Brain microvascular endothelial cell (primary cell): ENCODE measurements around the gene TUBGCP5.

Experiments
- DNase-seq: peaks from one replicate; pipeline ENCODE4 v3.0.0-alpha.2; 2020
- H3K27ac ChIP-seq: fragments of 250-450 bp; sonication (Bioruptor Pico); 2 replicates; pipeline ENCODE4 v1.5.1; 2020; ENCODE audit warnings: mild to moderate bottlenecking, moderate library complexity
- H3K27me3 ChIP-seq: fragments of 250-450 bp; sonication (Bioruptor Pico); replicated peaks from 2 replicates; pipeline ENCODE4 v1.5.1; 2020; ENCODE audit warnings: mild to moderate bottlenecking
- H3K36me3 ChIP-seq: fragments of 250-450 bp; sonication (Bioruptor Pico); replicated peaks from 2 replicates; pipeline ENCODE4 v1.5.1; 2020; ENCODE audit warnings: mild to moderate bottlenecking
- H3K4me3 ChIP-seq: 2 replicates; pipeline ENCODE4 v1.5.1; 2011; ENCODE audit warnings: low read depth, mild to moderate bottlenecking, control low read depth, low read length, moderate library complexity
- CTCF ChIP-seq: IDR thresholded peaks from 2 replicates; pipeline ENCODE4 v1.5.1; 2011; ENCODE audit warnings: low read depth, mild to moderate bottlenecking, moderate library complexity, low read length, control low read depth, inconsistent platforms; ENCODE audit errors: missing control alignments
- in situ Hi-C: cut with HindIII; loops from 2 replicates; pipeline ENCODE4 v1.10.0; 2017; ENCODE audit warnings: low sequenced_read_pairs, low pct_ligation_motif_present

The TUBGCP5 gene

GRCh38 chr15:22973987-22974386 is 65.4 kb downstream of the TUBGCP5 start:
- no peak for DNase-seq
- H3K4me3 ChIP-seq, result no peak overlapping the region
- no peak for TF ChIP-seq CTCF
- H3K36me3 ChIP-seq, result no peaks in the 10 kb centered on the region
- in situ Hi-C loops, result no loop called here
- no peaks in the 10 kb centered on the region for H3K27me3 ChIP-seq
- no peak overlapping the region for H3K27ac ChIP-seq

GRCh38 chr15:22973286-22973685 is 66.1 kb downstream of the TUBGCP5 start:
- DNase-seq, result no peak
- no peak for TF ChIP-seq CTCF
- in situ Hi-C loops, result no loop called here
- Histone ChIP-seq H3K27me3 (no peaks in the 10 kb centered on the region), H3K27ac (no peak overlapping the region), H3K36me3 (no peaks in the 10 kb centered on the region), H3K4me3 (no peak overlapping the region)

GRCh38 chr15:22969489-22969888 is 69.9 kb downstream of the TUBGCP5 start:
- H3K27ac ChIP-seq, result no peak overlapping the region
- no peak for TF ChIP-seq CTCF
- H3K36me3 ChIP-seq, result no peaks in the 10 kb centered on the region
- in situ Hi-C loops, result no loop called here
- H3K27me3 ChIP-seq, result no peaks in the 10 kb centered on the region
- no peak for DNase-seq
- no peak overlapping the region for H3K4me3 ChIP-seq

- TF ChIP-seq CTCF, result no peak
- H3K4me3 ChIP-seq, result no peak overlapping the region
- H3K27ac ChIP-seq, result peak overlapping the region; percentile 79
- in situ Hi-C loops, result no loop called here
- no peaks in the 10 kb centered on the region for H3K36me3 ChIP-seq
- peak; percentile 93 for DNase-seq
- no peaks in the 10 kb centered on the region for H3K27me3 ChIP-seq
Measured at GRCh38 chr15:22968366-22968765, 71.0 kb downstream of the TUBGCP5 start.

GRCh38 chr15:22967084-22967770 is 72.1 kb downstream of the TUBGCP5 start:
- no peaks in the 10 kb centered on the region for H3K27me3 ChIP-seq
- no peak for TF ChIP-seq CTCF
- in situ Hi-C loops, result no loop called here

More at GRCh38 chr15:22967084-22967770, 72.1 kb downstream of the TUBGCP5 start:
- DNase-seq, result no peak
- Histone ChIP-seq H3K4me3 (no peak overlapping the region), H3K36me3 (no peaks in the 10 kb centered on the region), H3K27ac (peak overlapping the region; percentile 79)
